GM12873 (cell line): ENCODE measurements around the gene IL17A.

Experiments used
- TF ChIP-seq, protein P1 (sequence below): IDR thresholded peaks from 2 replicates; pipeline ENCODE4 v1.5.1; 2012; ENCODE audit warnings: low read depth, mild to moderate bottlenecking, moderate library complexity, low read length, control low read depth; ENCODE audit not compliant: insufficient read depth; ENCODE audit errors: missing control alignments

Gene IL17A

DNA sequence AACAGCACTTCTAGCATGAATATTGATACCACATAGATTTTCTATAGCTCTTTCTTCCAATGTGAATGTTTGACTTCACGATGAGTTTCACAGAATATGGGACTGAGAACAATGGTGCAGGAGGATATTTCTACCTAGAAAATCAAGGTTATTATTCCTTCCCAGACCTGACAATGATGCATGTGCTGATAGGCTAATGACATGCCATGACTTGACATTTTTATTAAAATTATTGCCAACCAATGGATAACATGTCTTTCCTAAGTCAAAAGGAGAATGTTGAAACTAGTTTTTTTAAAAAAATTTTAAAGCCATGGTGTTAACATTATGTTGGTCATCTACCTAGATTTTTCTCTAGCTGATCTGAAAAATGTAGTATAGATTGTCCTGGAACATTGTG is 923 bp downstream of the IL17A start:
- TF ChIP-seq, protein P1, sequence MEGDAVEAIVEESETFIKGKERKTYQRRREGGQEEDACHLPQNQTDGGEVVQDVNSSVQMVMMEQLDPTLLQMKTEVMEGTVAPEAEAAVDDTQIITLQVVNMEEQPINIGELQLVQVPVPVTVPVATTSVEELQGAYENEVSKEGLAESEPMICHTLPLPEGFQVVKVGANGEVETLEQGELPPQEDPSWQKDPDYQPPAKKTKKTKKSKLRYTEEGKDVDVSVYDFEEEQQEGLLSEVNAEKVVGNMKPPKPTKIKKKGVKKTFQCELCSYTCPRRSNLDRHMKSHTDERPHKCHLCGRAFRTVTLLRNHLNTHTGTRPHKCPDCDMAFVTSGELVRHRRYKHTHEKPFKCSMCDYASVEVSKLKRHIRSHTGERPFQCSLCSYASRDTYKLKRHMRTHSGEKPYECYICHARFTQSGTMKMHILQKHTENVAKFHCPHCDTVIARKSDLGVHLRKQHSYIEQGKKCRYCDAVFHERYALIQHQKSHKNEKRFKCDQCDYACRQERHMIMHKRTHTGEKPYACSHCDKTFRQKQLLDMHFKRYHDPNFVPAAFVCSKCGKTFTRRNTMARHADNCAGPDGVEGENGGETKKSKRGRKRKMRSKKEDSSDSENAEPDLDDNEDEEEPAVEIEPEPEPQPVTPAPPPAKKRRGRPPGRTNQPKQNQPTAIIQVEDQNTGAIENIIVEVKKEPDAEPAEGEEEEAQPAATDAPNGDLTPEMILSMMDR: no peak

DNA sequence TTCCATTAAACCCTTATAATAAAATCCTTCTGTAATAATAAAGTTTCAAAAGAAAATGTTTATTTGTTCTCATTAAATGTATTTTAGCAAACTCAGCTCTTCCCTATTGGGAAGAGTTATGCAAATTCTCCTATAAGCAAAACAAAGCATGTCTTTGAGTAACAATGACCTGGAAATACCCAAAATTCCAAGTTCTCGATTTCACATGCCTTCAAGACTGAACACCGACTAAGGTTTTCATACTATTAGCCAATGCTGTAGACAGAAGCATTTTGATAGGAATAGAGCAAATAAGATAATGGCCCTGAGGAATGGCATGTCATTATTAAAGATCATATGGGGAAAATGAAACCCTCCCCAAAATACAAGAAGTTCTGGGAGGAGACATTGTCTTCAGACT is 3.8 kb downstream of the IL17A start:
- TF ChIP-seq, protein P1: no peak

DNA sequence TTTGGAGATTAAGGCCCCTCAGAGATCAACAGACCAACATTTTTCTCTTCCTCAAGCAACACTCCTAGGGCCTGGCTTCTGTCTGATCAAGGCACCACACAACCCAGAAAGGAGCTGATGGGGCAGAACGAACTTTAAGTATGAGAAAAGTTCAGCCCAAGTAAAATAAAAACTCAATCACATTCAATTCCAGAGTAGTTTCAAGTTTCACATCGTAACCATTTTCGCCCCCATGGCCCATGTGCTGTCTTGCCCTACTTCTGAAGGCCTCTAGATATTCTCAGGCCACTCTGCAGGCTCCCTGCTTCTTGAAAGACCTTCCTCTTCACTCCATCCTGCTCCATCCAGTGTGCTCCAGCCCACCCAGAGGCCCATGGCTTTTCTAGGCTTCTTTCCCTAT is 4.2 kb downstream of the IL17A start:
- TF ChIP-seq, protein P1: no peak

DNA sequence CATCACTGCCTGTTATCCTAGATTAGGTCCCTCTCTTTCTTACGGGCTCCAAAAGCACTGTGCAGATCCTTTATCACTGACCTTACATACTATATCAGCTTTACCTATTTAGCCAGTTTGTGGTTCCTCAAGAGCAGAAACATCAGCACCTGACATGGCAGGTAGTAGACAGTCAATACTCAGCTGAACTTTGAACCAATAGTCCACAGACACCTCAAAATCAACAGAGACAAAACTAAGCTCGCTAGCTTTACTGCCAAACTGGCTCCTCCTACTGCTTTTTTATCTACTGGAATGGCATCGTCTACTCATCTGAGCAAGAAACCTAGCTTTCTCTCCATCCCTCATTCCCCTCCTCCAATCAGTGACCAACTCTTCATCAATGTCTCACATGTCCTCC is 5.6 kb downstream of the IL17A start:
- TF ChIP-seq, protein P1: no peak

DNA sequence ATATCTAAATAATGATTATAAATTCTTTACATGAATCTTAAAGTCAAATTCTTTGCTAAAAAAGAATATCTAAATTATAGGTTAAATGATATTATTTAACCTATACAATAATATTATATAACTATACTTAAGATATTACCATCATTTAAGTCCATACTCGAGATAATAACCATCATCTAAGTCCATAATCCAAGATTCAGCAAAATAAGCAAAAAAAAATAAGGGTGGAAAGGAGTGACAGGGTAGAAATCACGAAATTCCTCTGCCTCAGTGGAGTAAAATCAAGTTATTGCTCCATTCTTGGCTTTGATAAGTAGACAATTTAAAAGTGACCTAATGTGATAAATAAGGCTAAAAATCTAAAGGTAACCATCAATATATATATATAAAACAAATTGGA is 9.7 kb downstream of the IL17A start:
- TF ChIP-seq, protein P1: no peak

DNA sequence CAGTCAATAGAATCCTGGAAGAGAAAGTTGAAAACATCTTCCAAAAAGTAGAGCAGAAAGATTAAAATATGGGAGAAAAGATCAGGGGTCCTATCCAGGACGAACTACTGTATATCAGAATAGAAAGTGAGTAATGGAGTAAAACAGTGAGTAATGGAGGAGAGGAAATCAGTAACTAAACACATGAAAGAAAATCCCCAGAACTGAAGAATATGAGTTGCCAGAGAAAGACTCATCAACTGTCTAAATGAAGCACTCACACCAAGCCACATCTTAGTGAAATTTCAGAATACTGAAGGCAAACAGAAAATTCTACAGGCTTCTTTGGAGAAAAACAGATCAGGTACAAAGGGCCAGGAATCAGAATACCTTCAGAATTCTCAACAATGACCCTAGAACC is 14.9 kb downstream of the IL17A start:
- TF ChIP-seq, protein P1: no peak

DNA sequence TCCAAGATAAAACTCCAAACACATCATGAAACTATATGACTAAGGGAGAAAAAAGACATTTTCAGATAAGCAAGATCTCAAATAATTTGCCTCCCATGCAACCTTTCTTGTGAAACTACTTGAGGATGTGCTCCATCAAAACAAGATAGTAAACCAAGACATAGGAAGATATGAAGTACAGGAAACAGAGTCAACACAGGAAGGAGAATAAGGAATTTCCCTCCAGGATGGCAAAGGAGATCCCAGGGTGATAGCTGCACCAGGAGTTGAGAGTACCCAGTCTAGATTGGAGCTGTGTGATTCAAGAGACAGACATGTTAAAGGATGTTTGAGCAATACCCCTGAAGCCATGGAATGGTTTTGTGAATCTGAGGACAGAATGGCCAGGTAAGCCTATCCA is 15.3 kb downstream of the IL17A start:
- TF ChIP-seq, protein P1: no peak

DNA sequence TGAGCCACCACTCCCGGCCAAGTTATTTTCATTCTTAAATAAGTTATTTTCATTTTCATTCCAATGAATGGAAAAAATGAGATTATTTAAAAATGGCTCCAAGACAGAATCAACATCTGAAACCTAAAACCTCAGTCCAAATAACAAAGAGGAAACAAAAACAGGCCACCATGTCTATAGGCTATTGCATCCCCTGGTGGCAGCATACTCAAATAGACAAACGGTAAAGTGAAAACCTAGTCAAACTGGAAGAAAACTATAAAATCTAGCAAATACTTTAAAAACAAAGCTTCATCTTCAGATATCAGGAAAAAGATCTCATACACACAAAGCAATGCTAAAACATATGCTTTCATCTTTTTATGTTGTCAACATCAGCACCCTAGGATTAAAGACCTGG is 20.9 kb downstream of the IL17A start:
- TF ChIP-seq, protein P1: peak; percentile 38
